ENCODE measurements around the gene AKR1C2. TPM values are rescaled to one million over a fixed set of nuclear protein-coding genes. Genes with fewer than 3 reads are reported as not detected.

AKR1C2 gene
- 3,478 to 4,005 TPM (median 3,689 TPM) in 5 replicates for total RNA-seq (2022; extraction: Qiagen RNA extraction)

GRCh38 chr10:5003127-5004029, at the start of gene AKR1C2:
AKR1C2 (minus strand) TSS chr10:5003857; CDS start chr10:5003835, 22 bp downstream.

GRCh38 chr10:4962876-4963814, 40.5 kb downstream of the AKR1C2 start, which contains the start of gene AKR1C1:
AKR1C1 (plus strand) TSS chr10:4963415; CDS start chr10:4963445, 30 bp downstream.

Other genes with a start within 250 kb of the AKR1C2 start
- gene AKR1E2, start 177.7 kb downstream of the AKR1C2 start, total RNA-seq (2022; extraction: Qiagen RNA extraction) = 4.8 to 6.1 TPM (median 5.6 TPM) in 5 replicates
- 456 to 574 TPM (median 549 TPM) in 5 replicates for gene AKR1C1, start 40.4 kb downstream of the AKR1C2 start, total RNA-seq (2022; extraction: Qiagen RNA extraction)
- gene AKR1C3, start 90.6 kb upstream of the AKR1C2 start, total RNA-seq (2022; extraction: Qiagen RNA extraction) = 1,052 to 1,178 TPM (median 1,142 TPM) in 5 replicates
- gene AKR1C8, start 181.3 kb upstream of the AKR1C2 start, total RNA-seq (2022; extraction: Qiagen RNA extraction) = 0.07 to 0.14 TPM (median 0.08 TPM) in 5 replicates
- gene AKR1C4, start 193.0 kb upstream of the AKR1C2 start, total RNA-seq (2022; extraction: Qiagen RNA extraction) = 0.14 to 0.40 TPM (median 0.25 TPM) in 5 replicates

Measured in A549 treated with dexamethasone at 1 μM for 4 hours (cell line).